IMR-90 (cell line): ENCODE results near the gene ANKRD42.

Experiments
- CEBPB ChIP-seq: IDR thresholded peaks from 2 replicates; pipeline ENCODE4 v1.6.1; 2012; ENCODE audit warnings: low read depth, low read length, improper control_type of control experiment
- CTCF ChIP-seq: conservative IDR thresholded peaks from 2 replicates; pipeline ENCODE4 v1.5.1; 2012; ENCODE audit warnings: mild to moderate bottlenecking, low read depth, low read length, improper control_type of control experiment
- FOS ChIP-seq: fragments of 150-350 bp; IDR thresholded peaks from 2 replicates; pipeline ENCODE4 v1.6.1; 2016; ENCODE audit warnings: low read depth, low read length
- POLR2A ChIP-seq: IDR thresholded peaks from 2 replicates; pipeline ENCODE4 v1.6.1; 2012; ENCODE audit warnings: mild to moderate bottlenecking, low read depth, low read length
- RAD21 ChIP-seq: IDR thresholded peaks from 2 replicates; pipeline ENCODE4 v1.6.1; 2012; ENCODE audit warnings: low read length, improper control_type of control experiment
- SMC3 ChIP-seq: fragments of 150-350 bp; IDR thresholded peaks from 2 replicates; pipeline ENCODE4 v1.6.1; 2016; ENCODE audit warnings: low read depth, mild to moderate bottlenecking, antibody characterized with exemption, low read length, moderate library complexity
- USF2 ChIP-seq: fragments of 150-350 bp; IDR thresholded peaks from 2 replicates; pipeline ENCODE4 v1.6.1; 2017; ENCODE audit warnings: mild to moderate bottlenecking, antibody characterized with exemption, low read length, low read depth

GRCh38 chr11:83275888-83276641 lies 82.6 kb downstream of the ANKRD42 start:
- TF ChIP-seq CTCF (no peak), SMC3 (no peak), CEBPB (no peak), FOS (no peak), POLR2A (no peak), USF2 (no peak), RAD21 (no peak)
